GM18507 (cell line): ENCODE data around the gene ZFP30.
"Not testable (repeated sequence)": the region's sequence is repeated elsewhere in the genome, so short reads cannot be mapped to it uniquely, and the experiment has no call there.

Experiments used
- DNase-seq: peaks from one replicate; pipeline ENCODE4 v3.0.0; 2011; ENCODE audit warnings: low read depth; ENCODE audit not compliant: insufficient read length; ENCODE audit errors: extremely low spot score
- FAIRE-seq: peaks from 2 replicates; lab custom pipeline; 2011; peaks lifted over from hg19 to GRCh38; lab: Jason Lieb, UNC

The ZFP30 gene

DNA sequence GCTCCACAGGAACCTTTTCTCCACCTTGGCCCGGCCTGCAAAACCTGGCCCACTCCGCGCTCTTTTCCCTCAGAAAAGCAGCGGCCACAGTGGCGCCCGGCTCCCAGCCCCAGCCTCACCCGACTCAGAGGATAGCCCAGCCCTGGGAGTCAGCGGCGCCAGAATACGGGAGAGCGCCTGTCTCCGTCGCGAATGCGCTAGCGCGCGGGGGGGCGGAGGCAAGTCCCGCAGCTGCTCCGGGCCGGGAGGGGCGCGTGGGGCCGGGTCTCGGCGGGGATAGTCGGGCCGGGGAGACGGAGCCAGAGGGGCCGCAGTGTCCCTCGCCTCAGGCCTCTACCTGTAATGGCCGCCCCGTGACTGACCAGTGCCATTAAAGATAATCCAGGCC is at the start of gene ZFP30:
ZFP30 (minus strand) TSS at position 165 of the 388 bp plus-strand sequence. CDS start 7,643 bp downstream, outside the sequence.
- peak; percentile 65 for DNase-seq

GRCh38 chr19:37699057-37699456 is 43.8 kb upstream of the ZFP30 start:
- FAIRE-seq (no peak), DNase-seq (no peak)

More for the DNA sequence above, at the start of gene ZFP30:
- peak; percentile 71 for FAIRE-seq

DNA sequence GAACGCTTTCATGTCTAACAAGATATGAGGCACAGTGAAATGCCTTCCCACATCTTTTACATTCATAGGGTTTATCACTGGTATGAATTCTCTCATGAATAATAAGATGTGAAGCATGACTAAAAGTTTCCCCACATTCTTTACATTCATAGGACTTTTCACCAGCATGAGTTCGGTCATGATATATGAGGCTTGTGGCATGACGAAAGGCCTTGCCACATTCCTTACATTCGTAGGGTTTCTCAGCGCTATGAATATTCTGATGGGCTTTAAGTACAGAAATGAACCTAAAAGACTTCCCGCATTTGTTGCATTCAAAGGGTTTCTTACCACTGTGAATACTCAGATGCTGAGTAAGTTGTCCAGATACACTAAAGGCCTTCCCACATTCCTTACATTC is 43.0 kb upstream of the ZFP30 start:
- FAIRE-seq = no peak
- no peak for DNase-seq

- no peak for DNase-seq
Observed at GRCh38 chr19:37695144-37695899, 40.1 kb upstream of the ZFP30 start.

DNA sequence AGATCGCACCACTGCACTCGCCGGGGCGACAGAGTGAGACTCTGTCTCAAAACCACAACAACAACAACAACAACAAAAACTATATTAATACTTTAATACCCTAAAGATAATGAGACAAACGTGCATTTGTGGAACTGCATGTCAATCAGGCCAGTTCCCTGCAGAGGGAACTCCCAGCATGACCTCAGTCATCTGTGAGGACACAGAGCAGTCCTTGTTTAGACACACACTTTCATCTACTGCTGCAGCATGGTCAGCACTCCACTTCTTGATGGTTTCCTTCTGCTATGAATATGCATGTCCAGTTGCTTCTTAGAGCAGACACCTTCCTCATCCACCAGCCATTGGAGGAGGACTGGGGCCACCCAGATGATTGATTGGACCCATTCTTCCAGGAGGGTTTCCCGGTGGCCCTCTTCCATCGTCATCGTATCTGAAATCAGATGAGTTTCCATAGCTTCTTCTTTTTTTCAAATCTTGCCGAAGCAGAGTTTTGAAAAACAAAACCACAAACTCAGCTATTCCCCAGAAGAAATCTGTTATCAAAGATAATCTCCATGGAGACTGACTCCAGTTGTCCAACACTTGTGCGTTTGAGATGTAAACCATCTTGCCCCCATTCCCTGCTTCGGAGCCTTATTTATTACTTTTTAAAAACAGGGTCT is 37.8 kb upstream of the ZFP30 start:
- FAIRE-seq = no peak

More at GRCh38 chr19:37695144-37695899, 40.1 kb upstream of the ZFP30 start:
- FAIRE-seq = no peak

DNA sequence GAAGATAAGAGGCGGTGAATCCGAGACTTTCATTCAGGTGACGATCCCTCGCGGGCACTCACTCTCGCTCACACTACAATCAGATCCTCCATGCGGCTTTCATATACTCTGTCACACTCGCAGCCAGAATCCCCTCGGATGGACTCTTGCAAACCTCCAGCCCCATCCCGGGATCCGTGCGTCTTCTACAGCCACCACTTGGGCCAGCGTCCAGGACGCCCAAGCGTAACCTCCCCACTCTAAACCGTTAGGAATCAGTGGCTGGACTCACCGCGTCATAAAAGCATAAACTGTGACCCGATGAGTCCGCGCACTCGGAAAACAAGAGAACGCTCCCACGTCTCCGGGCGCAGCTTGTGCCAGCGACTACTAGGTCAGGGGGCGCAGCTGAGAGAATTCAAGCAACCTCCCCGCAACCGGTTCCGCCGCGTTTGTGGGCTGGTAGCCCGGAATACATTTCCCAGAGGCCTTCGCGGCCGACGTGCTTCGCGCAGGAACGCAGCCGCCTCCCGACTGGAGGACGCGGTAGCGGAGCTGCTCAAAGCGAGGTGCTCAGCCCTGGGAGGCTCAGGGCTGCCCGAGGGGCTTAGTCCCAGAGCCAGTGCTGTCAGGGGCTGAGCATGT is 36.7 kb upstream of the ZFP30 start:
- FAIRE-seq (no peak), DNase-seq (peak; percentile 8)

More for the DNA sequence above, 37.8 kb upstream of the ZFP30 start:
- DNase-seq = no peak

- DNase-seq = no peak
Observed at GRCh38 chr19:37683520-37683919, 28.3 kb upstream of the ZFP30 start.

GRCh38 chr19:37669450-37669914 is 14.2 kb upstream of the ZFP30 start:
- DNase-seq = no peak
- no peak for FAIRE-seq

More at GRCh38 chr19:37683520-37683919, 28.3 kb upstream of the ZFP30 start:
- FAIRE-seq = no peak

- FAIRE-seq, DNase-seq: not testable (repeated sequence)
Observed at GRCh38 chr19:37657157-37657556, 1.9 kb upstream of the ZFP30 start.

GRCh38 chr19:37655689-37656371 is 565 bp upstream of the ZFP30 start:
- peak; percentile 66 for DNase-seq
- peak; percentile 69 for FAIRE-seq

DNA sequence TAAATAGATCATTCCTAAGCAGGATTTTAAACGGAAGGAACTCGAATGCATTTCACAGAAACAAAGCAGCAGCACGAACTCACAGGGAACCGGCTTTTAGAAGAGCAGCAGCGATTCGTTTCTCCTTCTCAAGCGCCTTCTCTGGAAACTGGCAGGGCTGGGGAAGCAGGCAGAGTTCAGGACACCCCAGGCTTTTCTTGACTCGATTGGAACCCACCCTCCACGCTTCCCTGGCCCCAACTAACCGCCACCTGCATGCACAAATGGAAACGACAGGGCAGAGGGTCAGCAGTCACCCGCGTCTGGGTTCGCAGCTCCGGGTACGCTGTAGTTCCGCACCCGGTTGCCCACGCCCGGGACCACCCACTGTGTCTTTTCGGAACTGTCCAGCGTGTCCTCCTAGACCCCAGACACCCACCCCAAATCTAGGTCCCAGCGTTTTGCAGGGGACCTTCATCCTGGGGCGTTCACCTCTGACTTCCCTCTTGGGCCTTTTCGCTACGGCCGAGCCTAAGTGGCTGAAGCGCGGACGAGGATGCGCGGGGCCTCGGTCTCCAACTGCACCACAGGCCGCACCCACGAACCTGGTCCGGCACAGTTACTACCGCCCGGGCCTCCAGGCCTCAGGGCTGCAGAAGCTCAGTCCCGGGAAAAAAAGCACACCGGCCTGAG is 500 bp downstream of the ZFP30 start:
- FAIRE-seq (peak; percentile 46), DNase-seq (peak; percentile 20)

DNA sequence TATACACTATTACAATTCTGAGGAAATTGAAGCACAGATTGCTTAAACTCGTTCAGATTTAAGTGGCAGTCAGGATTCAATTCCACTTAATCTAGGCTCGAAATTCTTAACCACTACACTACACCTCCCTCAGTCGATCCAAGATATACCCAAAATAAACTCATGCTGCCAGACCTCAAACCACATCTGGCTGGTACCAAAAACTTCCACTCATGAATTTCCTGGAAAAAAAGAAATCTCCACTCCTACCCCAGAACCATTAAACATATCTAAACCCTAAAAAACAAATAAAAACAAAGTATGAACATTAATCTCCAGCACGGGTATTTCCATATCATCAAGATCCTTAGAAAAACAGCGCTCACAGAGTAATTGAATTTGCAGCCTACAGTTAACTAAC is 1.1 kb downstream of the ZFP30 start:
- DNase-seq (no peak), FAIRE-seq (no peak)

DNA sequence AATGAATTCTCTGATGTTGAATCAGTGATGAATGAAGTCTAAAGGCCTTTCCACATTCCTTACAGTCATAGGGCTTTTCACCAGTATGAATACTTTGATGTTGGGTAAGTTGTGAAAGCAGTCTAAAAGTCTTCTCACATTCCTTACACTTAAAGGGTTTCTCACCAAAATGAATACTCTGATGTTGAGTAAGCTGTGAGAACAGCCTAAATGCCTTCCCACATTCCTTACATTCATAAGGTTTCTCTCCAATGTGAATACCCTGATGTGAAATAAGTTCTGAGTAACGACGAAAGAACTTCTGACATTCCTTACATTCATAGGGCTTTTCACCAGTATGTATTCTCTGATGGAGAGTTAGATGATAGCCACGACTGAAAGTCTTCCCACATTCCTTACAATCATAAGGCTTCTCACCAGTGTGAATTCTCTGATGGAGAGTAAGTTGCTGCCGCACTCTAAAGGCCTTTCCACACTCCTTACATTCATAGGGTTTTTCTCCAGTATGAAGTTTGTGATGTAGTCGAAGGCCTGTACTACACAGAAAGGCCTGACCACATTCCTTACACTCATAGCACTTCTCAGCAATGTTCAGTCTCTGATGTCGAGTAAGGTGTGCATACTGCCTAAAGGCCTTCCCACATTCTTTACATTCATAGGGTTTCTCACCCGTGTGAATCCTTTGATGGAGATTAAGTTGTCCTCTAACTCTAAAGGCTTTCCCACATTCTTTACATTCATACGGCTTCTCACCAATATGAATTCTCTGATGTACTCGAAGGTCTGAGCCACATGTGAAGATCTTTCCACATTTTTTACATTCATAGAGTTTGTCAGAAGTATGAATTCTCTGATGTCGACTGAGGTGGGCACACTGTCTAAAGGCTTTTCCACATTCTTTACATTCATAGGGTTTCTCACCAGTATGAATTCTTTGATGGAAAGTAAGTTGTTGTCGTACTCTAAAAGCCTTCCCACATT is 19.9 kb downstream of the ZFP30 start:
- FAIRE-seq = no peak
- DNase-seq = no peak

DNA sequence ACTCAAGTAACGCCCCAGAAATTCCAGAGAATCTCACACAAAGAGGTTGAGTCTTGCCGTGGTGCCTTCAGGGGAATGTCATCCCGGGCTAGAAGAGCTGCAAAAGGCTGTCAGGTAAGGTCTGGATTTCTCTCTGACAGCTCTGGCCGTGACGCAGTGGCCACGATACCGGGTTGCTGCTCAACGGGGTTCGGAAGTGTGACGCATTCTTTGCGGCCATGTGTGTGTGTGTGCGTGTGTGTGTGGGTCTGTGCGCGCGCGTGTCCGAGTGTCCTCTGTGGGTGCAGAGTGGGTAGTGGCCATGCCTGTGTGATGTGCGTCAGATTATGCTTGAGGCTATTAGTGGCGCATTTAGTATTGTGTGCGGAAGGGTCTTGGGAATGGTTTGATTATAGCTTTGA is 60.3 kb downstream of the ZFP30 start:
- FAIRE-seq = peak; percentile 38
- DNase-seq = no peak

- FAIRE-seq = peak; percentile 96
- DNase-seq = peak; percentile 71
Observed at GRCh38 chr19:37594304-37594981, 60.8 kb downstream of the ZFP30 start, which contains the start of the genes ZNF540 and ZNF571. Gene ZNF540 (plus strand): TSS chr19:37594876. CDS start chr19:37598448, 3,572 bp downstream. Gene ZNF571 (minus strand): TSS chr19:37594792. CDS start chr19:37586676, 8,116 bp downstream.

GRCh38 chr19:37593996-37594303 is 61.3 kb downstream of the ZFP30 start:
- DNase-seq = no peak

GRCh38 chr19:37583340-37583739 is 71.9 kb downstream of the ZFP30 start:
- DNase-seq (no peak), FAIRE-seq (no peak)

More at GRCh38 chr19:37593996-37594303, 61.3 kb downstream of the ZFP30 start:
- peak; percentile 50 for FAIRE-seq
